Esophagus squamous epithelium (tissue), 5 donors: ENCODE data around the gene LARGE1. TPM values are rescaled to one million over a fixed set of nuclear protein-coding genes. Genes with fewer than 3 reads are reported as not detected.

ENCODE experiments used
- DNase-seq: peaks from one replicate; lab custom pipeline; 2025; lab: John Stamatoyannopoulos, UW
- H3K27ac ChIP-seq, 4 donors: fragments of 200-600 bp; sonication (generic); one replicate each; pipeline ENCODE4 v1.5.1; 2016 to 2019; ENCODE audit warnings: mild to moderate bottlenecking in 1 of 4
- H3K27me3 ChIP-seq, 4 donors: fragments of 200-600 bp; sonication (generic); 1 replicate in 3 of 4; 2 replicates in 1 of 4; pipeline versions ENCODE4 v1.5.1 to v1.6.0; 2017 to 2021; ENCODE audit warnings: antibody characterized with exemption in 1 of 4
- H3K36me3 ChIP-seq, 3 donors: fragments of 200-600 bp; sonication (generic); one replicate each; pipeline ENCODE4 v1.5.1; 2016 to 2019
- H3K4me1 ChIP-seq, 3 donors: fragments of 200-600 bp; sonication (generic); one replicate each; pipeline ENCODE4 v1.5.1; 2017 to 2019
- H3K4me3 ChIP-seq, 4 donors: fragments of 200-600 bp; sonication (generic); 1 replicate in 3 of 4; 2 replicates in 1 of 4; pipeline ENCODE4 v1.5.1; 2016 to 2019; ENCODE audit warnings: mild to moderate bottlenecking in 2 of 4, moderate library complexity in 1 of 4
- H3K9me3 ChIP-seq, 3 donors: fragments of 200-600 bp; sonication (generic); one replicate each; pipeline ENCODE4 v1.5.1; 2016 to 2019
- CTCF ChIP-seq, 6 experiments: fragments of 450-650 bp in 4 of 6; fragments of 200-600 bp in 2 of 6; sonication (generic) in 2 of 6; IDR thresholded peaks; one replicate each; pipeline ENCODE4 v1.5.1; 2016 to 2019; ENCODE audit warnings: antibody characterized with exemption in 6 of 6, mild to moderate bottlenecking in 4 of 6, moderate library complexity in 4 of 6
- POLR2A ChIP-seq, 4 donors: fragments of 450-650 bp; IDR thresholded peaks; one replicate each; pipeline ENCODE4 v1.6.1; 2017; ENCODE audit warnings: antibody characterized with exemption in 4 of 4, mild to moderate bottlenecking in 4 of 4, moderate library complexity in 3 of 4
- WGBS, 2 donors: methylation state at CpG; one replicate each; pipeline ENCODE4 v1.1.5; 2018; 5-methylcytosine and 5-hydroxymethylcytosine counted together
- intact Hi-C: fragments of 100-400 bp; cut with DNase I; formaldehyde crosslinking; loops from one replicate; pipeline ENCODE4 v1.15.0; 2022
- total RNA-seq, 4 donors: library from RNA; depleted of rRNA; stranded (reverse); fragments of >200 nt; gene quantifications; one replicate each; pipeline ENCODE4 v1.1.0, GENCODE V29; 2016
- donor health status: DM: yes; HTN: yes; CAD: no.

Gene LARGE1
- total RNA-seq, 4 donors from 2014 or later = 5.2 to 15.1 (median 6.6) TPM

- intact Hi-C loops = no loop called here
- Histone ChIP-seq H3K4me1 (no peaks in the 10 kb centered on the region), H3K9me3 (no peaks in the 10 kb centered on the region), H3K4me3 (no peak overlapping the region), H3K27me3 (no peaks in the 10 kb centered on the region), H3K36me3 (no peaks in the 10 kb centered on the region), H3K27ac (no peak overlapping the region)
- WGBS, 2 donors = 61 to 77% methylated on average over 5 to 6 of the region's 7 CpGs
- TF ChIP-seq CTCF (IDR thresholded peaks at IDR 0.05) = no peak
- TF ChIP-seq POLR2A (IDR thresholded peaks at IDR 0.05) = no peak
- DNase-seq = no peak
Observed at GRCh38 chr22:33504941-33505625, 415.2 kb downstream of the LARGE1 start.

- Histone ChIP-seq H3K27me3 (no peaks in the 10 kb centered on the region), H3K36me3 (no peaks in the 10 kb centered on the region), H3K9me3 (no peaks in the 10 kb centered on the region), H3K27ac (no peak overlapping the region), H3K4me3 (no peak overlapping the region), H3K4me1 (no peaks in the 10 kb centered on the region)
- intact Hi-C loops = no loop called here
- no peak for DNase-seq
- WGBS, 2 donors = 80 to 94% methylated on average over 5 of the region's 5 CpGs
- TF ChIP-seq POLR2A (IDR thresholded peaks at IDR 0.05) = no peak
- TF ChIP-seq CTCF (IDR thresholded peaks at IDR 0.05) = no peak
Observed at GRCh38 chr22:33496112-33496511, 424.2 kb downstream of the LARGE1 start.

GRCh38 chr22:33493476-33494205 is 426.6 kb downstream of the LARGE1 start:
- no peak for TF ChIP-seq CTCF (IDR thresholded peaks at IDR 0.05)
- no peak for TF ChIP-seq POLR2A (IDR thresholded peaks at IDR 0.05)
- Histone ChIP-seq H3K27ac (no peak overlapping the region), H3K36me3 (no peaks in the 10 kb centered on the region), H3K27me3 (no peaks in the 10 kb centered on the region), H3K4me3 (no peak overlapping the region), H3K9me3 (no peaks in the 10 kb centered on the region), H3K4me1 (no peaks in the 10 kb centered on the region)
- intact Hi-C loops = no loop called here
- DNase-seq = no peak
- 79 to 82% methylated on average over 4 of the region's 4 CpGs for WGBS, 2 donors

- no peak for DNase-seq
- H3K4me3 ChIP-seq = no peak overlapping the region
- TF ChIP-seq POLR2A (IDR thresholded peaks at IDR 0.05) = no peak
- H3K36me3 ChIP-seq = no peaks in the 10 kb centered on the region
- no peaks in the 10 kb centered on the region for H3K9me3 ChIP-seq
- H3K27me3 ChIP-seq = no peaks in the 10 kb centered on the region
- H3K4me1 ChIP-seq = no peaks in the 10 kb centered on the region
- H3K27ac ChIP-seq = no peak overlapping the region
- intact Hi-C loops = no loop called here
- WGBS, 2 donors = 42 to 64% methylated on average over 3 to 4 of the region's 4 CpGs
Observed at GRCh38 chr22:33492210-33492651, 428.0 kb downstream of the LARGE1 start.

- WGBS, 2 donors = 81 to 83% methylated on average over 5 to 6 of the region's 6 CpGs
- Histone ChIP-seq H3K9me3 (no peaks in the 10 kb centered on the region), H3K36me3 (no peaks in the 10 kb centered on the region), H3K27me3 (no peaks in the 10 kb centered on the region), H3K27ac (no peak overlapping the region), H3K4me1 (no peaks in the 10 kb centered on the region), H3K4me3 (no peak overlapping the region)
- TF ChIP-seq CTCF (IDR thresholded peaks at IDR 0.05) = no peak
- no peak for TF ChIP-seq POLR2A (IDR thresholded peaks at IDR 0.05)
- intact Hi-C loops = no loop called here
- DNase-seq = no peak
Observed at GRCh38 chr22:33487041-33487716, 433.1 kb downstream of the LARGE1 start.
